Gastrocnemius medialis (tissue), 4 donors: ENCODE data around the gene UBR3. TPM values are rescaled to one million over a fixed set of nuclear protein-coding genes. Genes with fewer than 3 reads are reported as not detected.
"Not testable (repeated sequence)": the region's sequence is repeated elsewhere in the genome, so short reads cannot be mapped to it uniquely, and the experiment has no call there.

Source experiments
- ATAC-seq, 2 donors: fragments of 150-250 bp; one replicate each; pipeline ENCODE4 v1.9.1; 2016
- DNase-seq, 2 donors: peaks; one replicate each; pipeline ENCODE4 v3.0.0-alpha.2; 2019
- H3K27ac ChIP-seq, 4 donors: fragments of 200-600 bp; sonication (generic); 1 replicate in 1 of 4; 2 replicates in 3 of 4; pipeline ENCODE4 v1.5.1; 2016 to 2018; ENCODE audit warnings: mild to moderate bottlenecking in 2 of 4, moderate library complexity in 1 of 4
- H3K27me3 ChIP-seq, 3 donors: fragments of 200-600 bp; sonication (generic) in 2 of 3; 1 replicate in 1 of 3; 2 replicates in 2 of 3; pipeline versions ENCODE4 v1.5.1 to v1.6.0; 2016 to 2019; ENCODE audit warnings: mild to moderate bottlenecking in 1 of 3, moderate library complexity in 1 of 3
- H3K36me3 ChIP-seq, 2 donors: fragments of 200-600 bp; sonication (generic) in 1 of 2; one replicate each; pipeline ENCODE4 v1.5.1; 2017 to 2018
- H3K4me1 ChIP-seq, 2 donors: fragments of 200-600 bp; sonication (generic) in 1 of 2; one replicate each; pipeline ENCODE4 v1.5.1; 2016 to 2017; ENCODE audit warnings: mild to moderate bottlenecking in 2 of 2
- H3K4me3 ChIP-seq, 4 donors: fragments of 200-600 bp; sonication (generic) in 3 of 4; 1 replicate in 1 of 4; 2 replicates in 3 of 4; pipeline ENCODE4 v1.5.1; 2016 to 2019; ENCODE audit warnings: mild to moderate bottlenecking in 2 of 4
- H3K9me3 ChIP-seq, 3 donors: fragments of 200-600 bp; sonication (generic) in 2 of 3; 1 replicate in 1 of 3; 2 replicates in 2 of 3; pipeline ENCODE4 v1.5.1; 2016 to 2019
- POLR2A ChIP-seq, 2 donors: fragments of 450-650 bp; IDR thresholded peaks; one replicate each; pipeline ENCODE4 v1.6.1; 2017; ENCODE audit warnings: antibody characterized with exemption in 2 of 2, mild to moderate bottlenecking in 2 of 2, moderate library complexity in 2 of 2
- in situ Hi-C, 4 donors: fragments of 200-750 bp; cut with MboI; loops; one replicate each; pipeline versions ENCODE4 v1.15.0 to v1.8.0; 2017; ENCODE audit warnings: low sequenced_read_pairs in 4 of 4
- intact Hi-C: fragments of 100-400 bp; cut with DNase I; formaldehyde crosslinking; loops from one replicate; pipeline ENCODE4 v1.15.1; 2023; ENCODE audit warnings: low total_unique reads
- total RNA-seq, 4 donors: library from RNA; depleted of rRNA; stranded (reverse); fragments of >200 nt; gene quantifications; one replicate each; pipeline versions ENCODE4 v1.1.0 to v1.2.3, GENCODE V29; 2016
- TF ChIP-seq, protein P1 (sequence below), 5 experiments: fragments of 450-650 bp in 3 of 5; fragments of 200-600 bp in 2 of 5; sonication (generic) in 2 of 5; IDR thresholded peaks in 4 of 5; conservative IDR thresholded peaks in 1 of 5; 1 replicate in 4 of 5; 2 replicates in 1 of 5; pipeline ENCODE4 v1.5.1; 2016 to 2019; ENCODE audit warnings: antibody characterized with exemption in 5 of 5, mild to moderate bottlenecking in 3 of 5, moderate library complexity in 3 of 5

UBR3 gene
- total RNA-seq, 4 donors from 2014 or later, result 178 to 247 (median 187) TPM

GRCh38 chr2:169946092-169946491 lies 118.8 kb downstream of the UBR3 start:
- Histone ChIP-seq H3K36me3 (peaks cover 0 to 33% of the 10 kb centered on the region in 2 donors), H3K27me3 (no peaks in the 10 kb centered on the region), H3K4me3 (no peak overlapping the region), H3K4me1 (no peaks in the 10 kb centered on the region), H3K27ac (no peak overlapping the region), H3K9me3 (no peaks in the 10 kb centered on the region)
- no peak for DNase-seq
- ATAC-seq, result no peak
- TF ChIP-seq, protein P1, sequence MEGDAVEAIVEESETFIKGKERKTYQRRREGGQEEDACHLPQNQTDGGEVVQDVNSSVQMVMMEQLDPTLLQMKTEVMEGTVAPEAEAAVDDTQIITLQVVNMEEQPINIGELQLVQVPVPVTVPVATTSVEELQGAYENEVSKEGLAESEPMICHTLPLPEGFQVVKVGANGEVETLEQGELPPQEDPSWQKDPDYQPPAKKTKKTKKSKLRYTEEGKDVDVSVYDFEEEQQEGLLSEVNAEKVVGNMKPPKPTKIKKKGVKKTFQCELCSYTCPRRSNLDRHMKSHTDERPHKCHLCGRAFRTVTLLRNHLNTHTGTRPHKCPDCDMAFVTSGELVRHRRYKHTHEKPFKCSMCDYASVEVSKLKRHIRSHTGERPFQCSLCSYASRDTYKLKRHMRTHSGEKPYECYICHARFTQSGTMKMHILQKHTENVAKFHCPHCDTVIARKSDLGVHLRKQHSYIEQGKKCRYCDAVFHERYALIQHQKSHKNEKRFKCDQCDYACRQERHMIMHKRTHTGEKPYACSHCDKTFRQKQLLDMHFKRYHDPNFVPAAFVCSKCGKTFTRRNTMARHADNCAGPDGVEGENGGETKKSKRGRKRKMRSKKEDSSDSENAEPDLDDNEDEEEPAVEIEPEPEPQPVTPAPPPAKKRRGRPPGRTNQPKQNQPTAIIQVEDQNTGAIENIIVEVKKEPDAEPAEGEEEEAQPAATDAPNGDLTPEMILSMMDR (IDR thresholded peaks at IDR 0.05 in 4 of 5, conservative IDR thresholded peaks at IDR 0.05 in 1 of 5), result no peak
- TF ChIP-seq POLR2A (IDR thresholded peaks at IDR 0.05), result no peak
- intact Hi-C loops, result no loop called here
- in situ Hi-C loops, result no loop called here

GRCh38 chr2:169946546-169946945 lies 119.3 kb downstream of the UBR3 start:
- no peak overlapping the region for H3K4me3 ChIP-seq
- H3K36me3 ChIP-seq, result peaks cover 0 to 35% of the 10 kb centered on the region in 2 donors
- intact Hi-C loops, result no loop called here
- ATAC-seq, result no peak
- no peaks in the 10 kb centered on the region for H3K27me3 ChIP-seq
- no peak overlapping the region for H3K27ac ChIP-seq
- DNase-seq, result no peak
- H3K4me1 ChIP-seq, result no peaks in the 10 kb centered on the region
- no peaks in the 10 kb centered on the region for H3K9me3 ChIP-seq
- TF ChIP-seq, protein P1 (IDR thresholded peaks at IDR 0.05 in 4 of 5, conservative IDR thresholded peaks at IDR 0.05 in 1 of 5), result no peak
- TF ChIP-seq POLR2A (IDR thresholded peaks at IDR 0.05), result no peak
- in situ Hi-C loops, result no loop called here

GRCh38 chr2:169955940-169956339 lies 128.7 kb downstream of the UBR3 start:
- DNase-seq (no peak), ATAC-seq (no peak)
- intact Hi-C loops (no loop called here), in situ Hi-C loops (no loop called here)
- Histone ChIP-seq H3K36me3 (peaks cover 4 to 55% of the 10 kb centered on the region in 2 donors), H3K27ac (no peak overlapping the region), H3K4me3 (no peak overlapping the region), H3K9me3 (no peaks in the 10 kb centered on the region), H3K27me3 (no peaks in the 10 kb centered on the region), H3K4me1 (no peaks in the 10 kb centered on the region)
- no peak for TF ChIP-seq POLR2A (IDR thresholded peaks at IDR 0.05)
- TF ChIP-seq, protein P1 (IDR thresholded peaks at IDR 0.05 in 4 of 5, conservative IDR thresholded peaks at IDR 0.05 in 1 of 5), result no peak

- H3K27me3 ChIP-seq, H3K4me1 ChIP-seq, DNase-seq, H3K4me3 ChIP-seq, H3K9me3 ChIP-seq, in situ Hi-C loops, intact Hi-C loops, ATAC-seq, H3K27ac ChIP-seq: not testable (repeated sequence)
- peaks cover 4 to 59% of the 10 kb centered on the region in 2 donors for H3K36me3 ChIP-seq
Observed at GRCh38 chr2:169957219-169957618, 130.0 kb downstream of the UBR3 start.

DNA sequence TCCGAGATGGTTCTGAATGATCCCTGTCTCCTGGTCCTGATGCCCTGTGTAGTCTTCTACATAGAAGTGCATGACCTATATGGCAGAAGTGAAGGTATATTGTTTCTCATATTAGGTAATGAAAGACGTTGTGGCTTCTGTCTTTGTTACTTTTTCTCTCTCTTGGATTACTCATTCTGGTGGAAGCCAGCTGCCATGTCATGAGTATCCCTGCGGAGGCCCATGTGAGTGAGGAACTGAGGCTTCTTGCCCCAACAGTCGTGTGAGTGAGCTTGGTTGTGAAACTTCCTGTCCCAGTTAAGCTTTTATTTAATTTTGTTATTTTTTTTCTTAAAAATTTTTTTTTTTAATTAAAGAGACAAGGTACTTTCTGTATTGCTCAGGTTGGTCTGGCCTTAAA lies 134.7 kb downstream of the UBR3 start:
- no peak overlapping the region for H3K4me3 ChIP-seq
- in situ Hi-C loops (no loop called here), intact Hi-C loops (no loop called here)
- H3K36me3 ChIP-seq, result peaks cover 4 to 40% of the 10 kb centered on the region in 2 donors
- H3K4me1 ChIP-seq, result peaks cover 8 to 11% of the 10 kb centered on the region in 2 donors
- ATAC-seq, result peak; percentile 41 to 78
- H3K9me3 ChIP-seq, result no peaks in the 10 kb centered on the region
- DNase-seq, result peak; percentile 31 to 45
- no peaks in the 10 kb centered on the region for H3K27me3 ChIP-seq
- TF ChIP-seq, protein P1 (IDR thresholded peaks at IDR 0.05 in 4 of 5, conservative IDR thresholded peaks at IDR 0.05 in 1 of 5), result no peak
- no peak for TF ChIP-seq POLR2A (IDR thresholded peaks at IDR 0.05)
- H3K27ac ChIP-seq, result peak overlapping the region in 1 of 4 donors; percentile 38
